Activated CD8-positive, alpha-beta memory T cell treated with anti-CD3 and anti-CD28 coated beads, Interleukin-2, amount 50 U/mL, for 24 hours (primary cell): ENCODE measurements around the gene COPS2.
"Not testable (repeated sequence)": the region's sequence is repeated elsewhere in the genome, so short reads cannot be mapped to it uniquely, and the experiment has no call there.

ENCODE experiments used
- DNase-seq: peaks from one replicate; pipeline ENCODE4 v3.0.0-alpha.2; 2020; ENCODE audit errors: extremely low read depth

COPS2 gene

GRCh38 chr15:49103002-49103401 is 52.4 kb downstream of the COPS2 start:
- DNase-seq: no peak

GRCh38 chr15:49101536-49101935 is 53.9 kb downstream of the COPS2 start:
- no peak for DNase-seq

GRCh38 chr15:49096090-49096750 is 59.2 kb downstream of the COPS2 start:
- DNase-seq: no peak

DNA sequence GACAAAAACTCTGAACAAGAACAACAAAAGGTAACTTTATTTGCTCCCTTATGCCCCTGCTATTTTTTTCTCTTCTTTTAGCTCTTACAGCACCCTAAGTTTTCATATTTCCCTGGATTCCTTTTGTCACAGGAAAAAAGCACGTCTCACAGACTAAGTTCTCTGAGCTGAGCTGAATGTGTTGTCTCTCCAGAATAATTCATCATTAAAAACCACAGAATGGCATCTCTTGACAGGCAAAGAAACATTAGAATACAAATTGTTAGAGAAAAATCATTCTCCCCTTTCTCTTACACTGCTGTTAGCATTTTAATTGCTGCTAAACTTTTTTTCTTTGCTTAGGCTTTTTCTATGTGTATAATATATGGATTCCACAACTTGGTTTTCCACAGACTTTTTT is 60.5 kb downstream of the COPS2 start:
- no peak for DNase-seq

DNA sequence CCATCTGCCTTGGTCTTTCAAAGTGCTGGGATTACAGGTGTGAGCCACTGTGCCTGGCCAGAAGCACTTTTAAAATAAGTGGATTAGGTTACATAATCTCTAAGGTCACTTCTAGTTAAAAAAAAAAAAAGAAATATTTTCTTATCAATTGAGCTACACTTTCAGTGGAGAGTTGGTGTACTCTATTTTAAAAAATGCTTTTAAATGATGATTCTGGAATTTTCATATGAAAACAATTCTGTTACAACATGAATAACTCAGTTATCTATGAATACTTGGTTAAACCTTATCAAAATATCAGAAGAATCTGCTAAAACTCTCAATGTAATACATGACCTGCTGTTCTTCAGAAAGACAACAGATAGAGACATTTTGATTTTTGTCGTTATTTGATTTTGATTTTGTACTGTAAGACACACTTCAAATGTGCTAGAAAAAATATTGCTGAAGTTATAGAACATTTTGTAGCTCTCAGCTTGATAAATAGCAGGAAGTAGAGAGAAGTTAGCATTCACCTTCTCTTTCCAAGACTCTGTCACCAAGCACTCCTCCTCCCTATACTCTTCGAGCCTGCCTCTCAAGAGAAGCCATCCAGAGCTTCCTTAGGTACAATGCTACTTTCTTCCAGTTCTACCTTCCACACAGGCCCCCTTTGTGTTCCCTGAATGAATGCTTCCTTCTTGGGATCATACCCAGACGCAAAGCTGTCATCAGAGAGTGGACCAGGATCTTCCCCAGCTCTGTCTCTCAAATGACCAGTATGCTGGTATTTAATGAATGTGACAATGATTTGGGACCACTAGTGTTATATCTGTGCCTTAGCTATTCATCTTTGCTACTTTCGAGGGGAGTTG is 61.9 kb downstream of the COPS2 start:
- DNase-seq: no peak

- no peak for DNase-seq
Measured at GRCh38 chr15:49088996-49089395, 66.4 kb downstream of the COPS2 start.

DNA sequence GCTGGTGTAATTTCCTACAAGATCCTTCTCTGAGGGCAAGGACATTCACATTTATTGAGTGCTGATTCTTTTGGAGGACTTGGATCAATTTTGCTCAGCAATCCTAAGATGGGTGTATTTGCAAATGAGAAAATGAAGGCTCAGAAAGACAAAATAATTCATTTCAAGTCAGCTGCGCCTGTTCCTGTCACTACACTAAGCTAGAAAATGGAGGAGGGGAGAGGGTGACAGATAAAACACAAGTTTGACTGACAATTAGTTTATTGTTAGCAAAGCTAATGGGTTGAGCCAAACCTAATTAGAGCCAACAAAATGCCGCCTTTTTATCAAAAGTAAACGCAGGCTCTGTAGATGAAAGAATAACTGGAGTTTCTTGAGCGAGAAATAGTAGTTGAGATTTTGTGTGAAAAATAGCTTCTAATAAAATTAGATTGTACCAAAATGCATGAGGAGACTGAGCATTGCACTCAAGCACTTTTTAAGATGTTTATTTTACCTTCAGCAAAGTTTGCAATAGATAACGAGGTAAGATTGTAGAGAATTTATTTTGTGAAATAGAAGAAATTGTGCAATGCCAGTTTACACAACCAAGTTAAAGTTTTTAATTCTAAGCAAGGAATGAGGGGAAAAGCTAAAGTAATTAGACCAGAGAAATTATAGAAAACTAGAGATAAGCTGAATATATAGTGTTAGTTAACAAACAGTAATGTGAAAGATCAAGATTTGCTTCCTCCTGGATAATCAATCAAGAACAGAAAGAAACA is 69.5 kb downstream of the COPS2 start:
- DNase-seq: no peak

GRCh38 chr15:49084285-49084570 is 71.2 kb downstream of the COPS2 start:
- no peak for DNase-seq

DNA sequence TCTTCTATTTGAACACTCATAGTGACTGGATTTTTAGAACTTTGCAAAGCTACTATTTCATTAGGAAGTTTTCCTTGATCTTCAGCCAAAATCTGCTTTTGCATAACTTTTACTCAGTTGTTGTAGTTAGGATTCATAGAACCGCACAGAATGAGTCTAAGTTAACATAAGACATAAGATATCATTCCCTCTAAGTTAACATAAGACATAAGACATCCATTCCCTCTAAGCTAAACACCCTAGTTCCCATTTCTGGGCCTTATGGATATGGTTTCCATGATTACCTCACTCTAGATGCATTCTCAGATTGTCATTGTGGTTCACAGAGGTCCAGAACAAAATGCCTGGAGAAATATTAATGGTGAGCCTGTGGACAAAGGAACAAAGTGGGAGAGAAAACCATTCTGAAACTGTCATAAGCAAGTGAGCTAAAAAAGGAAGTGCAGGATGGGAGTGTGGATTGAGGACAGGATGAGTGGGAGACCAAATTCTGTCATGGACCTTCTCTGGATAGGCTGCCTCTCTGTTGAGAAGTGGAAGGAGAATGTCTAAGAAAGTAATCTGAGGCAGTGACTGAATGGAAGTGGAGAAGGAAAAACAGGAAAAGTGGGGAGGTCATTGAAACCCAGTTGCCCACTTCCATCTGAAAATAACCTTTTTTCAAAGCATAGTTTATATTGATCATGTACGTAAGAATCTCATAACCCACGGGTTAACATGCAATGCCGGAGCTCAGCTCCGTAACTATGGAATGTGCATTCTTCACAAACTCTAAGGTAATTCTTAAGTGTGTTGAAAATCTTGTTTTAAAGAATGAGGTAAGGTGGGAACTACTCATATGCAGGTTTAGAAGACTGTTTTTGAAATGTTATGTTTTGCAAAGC is 71.8 kb downstream of the COPS2 start:
- DNase-seq: no peak

GRCh38 chr15:49082960-49083359 is 72.4 kb downstream of the COPS2 start:
- DNase-seq: no peak

DNA sequence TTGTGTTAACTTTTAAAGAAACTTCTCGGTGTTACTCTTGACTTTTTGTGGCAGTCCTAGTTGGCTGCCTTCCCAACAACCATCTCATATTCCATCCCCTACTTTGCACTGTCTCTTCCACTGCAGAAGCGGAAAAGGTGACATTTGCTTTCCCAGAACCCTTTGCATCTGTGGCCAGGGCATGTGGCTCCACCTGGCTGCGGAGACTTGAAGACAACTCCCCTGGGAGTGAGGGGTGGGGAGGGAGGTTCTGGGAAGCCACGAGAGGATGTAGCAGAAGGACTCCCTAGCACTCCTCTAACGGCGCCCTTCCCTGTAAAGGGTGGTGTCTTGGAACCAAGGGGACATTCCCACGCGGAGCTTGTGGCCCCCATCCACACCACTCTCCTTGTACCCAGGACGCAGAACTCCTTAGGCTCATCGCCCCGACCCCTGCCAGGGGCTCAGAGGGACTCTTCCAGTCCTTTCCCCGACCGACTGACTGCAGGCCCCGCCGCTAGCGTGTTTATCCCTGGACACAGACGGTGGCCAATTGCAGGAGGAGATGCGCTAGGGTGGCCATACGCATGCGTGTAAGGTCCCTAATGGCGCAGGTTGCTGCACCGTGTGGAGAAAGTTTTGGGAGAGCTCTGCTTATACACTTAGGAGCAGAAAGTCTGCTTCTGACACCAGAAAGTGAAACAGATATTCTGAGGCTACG is 75.9 kb downstream of the COPS2 start:
- no peak for DNase-seq

- no peak for DNase-seq
Measured at GRCh38 chr15:49075881-49076280, 79.5 kb downstream of the COPS2 start.

DNA sequence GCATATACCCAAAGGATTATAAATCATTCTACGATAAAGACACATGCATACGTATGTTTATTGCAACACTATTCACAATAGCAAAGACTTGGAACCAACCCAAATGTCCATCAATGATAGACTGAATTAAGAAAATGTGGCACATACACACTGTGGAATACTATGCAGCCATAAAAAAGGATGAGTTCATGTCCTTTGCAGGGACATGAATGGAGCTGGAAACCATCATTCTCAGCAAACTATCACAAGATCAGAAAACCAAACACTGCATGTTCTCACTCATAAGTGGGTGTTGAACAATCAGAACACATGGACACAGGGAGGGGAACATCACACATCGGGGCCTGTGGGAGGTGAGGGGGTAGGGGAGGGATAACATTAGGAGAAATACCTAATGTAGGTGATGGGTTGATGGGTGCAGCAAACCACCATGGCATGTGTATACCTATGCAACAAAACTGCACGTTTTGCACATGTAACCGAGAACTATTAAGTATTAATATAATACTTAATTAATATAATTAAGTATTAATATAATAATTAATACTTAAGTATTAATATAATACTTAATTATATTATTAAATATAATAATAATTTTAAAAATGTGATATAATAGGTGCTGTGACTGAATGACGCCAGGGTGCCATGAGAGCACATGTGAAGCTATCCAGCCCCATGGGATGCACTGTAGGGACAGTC is 80.7 kb downstream of the COPS2 start:
- not testable (repeated sequence) for DNase-seq
